ENCODE measurements around the gene COPZ1.

The COPZ1 gene

DNA sequence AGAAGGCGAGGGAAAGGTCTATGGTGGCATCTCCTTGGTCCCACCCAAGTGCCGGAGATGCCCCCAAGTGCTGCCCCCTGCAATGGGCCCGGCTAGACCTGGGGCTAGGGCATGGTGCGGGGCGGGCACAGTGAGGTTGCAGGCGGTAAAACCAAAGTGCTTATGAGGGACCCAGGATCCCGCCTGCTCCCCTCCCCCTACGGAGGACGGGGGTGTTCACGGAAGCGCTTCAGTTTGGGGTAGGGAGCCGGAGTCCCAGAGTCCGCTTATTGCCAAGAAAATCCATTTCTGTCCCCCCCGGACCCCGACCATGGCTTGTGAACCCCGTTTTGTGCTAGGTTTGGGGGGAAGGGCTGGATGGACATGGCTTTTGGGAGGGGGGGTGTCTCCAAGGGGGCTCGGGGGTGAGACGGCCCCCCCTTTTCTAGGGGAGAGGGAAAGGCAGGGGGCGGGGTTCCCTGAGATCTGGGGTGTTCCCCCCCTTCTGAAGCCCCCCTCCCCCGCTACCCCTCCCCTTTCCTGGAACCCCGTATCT, 44.7 kb downstream of the COPZ1 start:
- H3K36me3 Mint-ChIP-seq (ENCODE audit: low read depth): no peaks in the 10 kb centered on the region
- no peaks in the 10 kb centered on the region for H3K9me3 Mint-ChIP-seq
- H3K27ac Mint-ChIP-seq: no peak overlapping the region
- peaks cover 20% of the 10 kb centered on the region for H3K27me3 Mint-ChIP-seq (ENCODE audit: low read depth)
- H3K4me3 Mint-ChIP-seq: peak overlapping the region; percentile 56
- peaks cover 29% of the 10 kb centered on the region for H3K4me1 Mint-ChIP-seq (ENCODE audit: low read depth)

GRCh38 chr12:54370171-54370730, 45.3 kb downstream of the COPZ1 start:
- Mint-ChIP-seq H3K4me1 (ENCODE audit: low read depth) (peaks cover 26% of the 10 kb centered on the region), H3K36me3 (ENCODE audit: low read depth) (no peaks in the 10 kb centered on the region), H3K9me3 (no peaks in the 10 kb centered on the region), H3K27ac (no peak overlapping the region), H3K4me3 (no peak overlapping the region), H3K27me3 (ENCODE audit: low read depth) (peaks cover 20% of the 10 kb centered on the region)

DNA sequence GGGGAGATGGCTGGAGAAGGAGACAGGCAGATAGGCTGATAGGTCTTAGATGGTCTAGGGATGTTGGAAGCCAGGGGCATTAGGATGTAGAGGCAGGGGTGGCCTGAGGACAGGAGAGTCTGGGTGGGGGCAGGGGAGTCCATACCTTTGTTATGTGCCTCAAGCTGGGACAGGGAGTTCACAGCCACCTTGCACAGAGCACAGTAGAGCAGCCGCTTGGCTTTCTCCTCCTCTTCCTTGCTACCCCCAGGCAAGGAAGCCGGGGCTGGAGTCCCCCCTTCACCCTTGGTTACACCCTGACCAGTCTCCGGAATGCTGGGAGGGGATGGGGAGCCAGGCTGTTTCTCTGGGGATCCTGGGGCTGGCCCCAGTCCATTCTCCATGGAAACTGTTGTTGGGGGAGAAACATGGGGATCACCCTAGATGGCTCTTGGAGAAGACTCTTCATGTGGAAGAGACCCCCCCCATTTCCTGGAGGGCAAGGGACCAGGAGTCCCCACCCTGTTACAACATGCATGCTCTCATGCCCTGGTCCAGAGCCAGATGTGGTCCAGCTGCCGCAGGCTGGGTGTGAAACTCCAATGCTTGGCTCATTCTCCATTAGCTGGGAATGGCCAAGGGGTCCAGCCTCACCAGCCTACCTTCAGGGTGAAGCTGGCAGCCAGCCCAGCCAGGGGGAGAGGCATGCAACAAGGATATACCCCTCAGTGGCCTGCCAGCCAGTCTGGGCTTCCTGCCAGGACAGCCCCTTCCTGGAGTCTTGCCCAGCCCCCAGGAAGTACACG, 46.6 kb downstream of the COPZ1 start:
- H3K4me3 Mint-ChIP-seq: no peak overlapping the region
- H3K9me3 Mint-ChIP-seq: no peaks in the 10 kb centered on the region
- peaks cover 26% of the 10 kb centered on the region for H3K4me1 Mint-ChIP-seq (ENCODE audit: low read depth)
- no peaks in the 10 kb centered on the region for H3K36me3 Mint-ChIP-seq (ENCODE audit: low read depth)
- no peak overlapping the region for H3K27ac Mint-ChIP-seq
- H3K27me3 Mint-ChIP-seq (ENCODE audit: low read depth): peaks cover 20% of the 10 kb centered on the region

DNA sequence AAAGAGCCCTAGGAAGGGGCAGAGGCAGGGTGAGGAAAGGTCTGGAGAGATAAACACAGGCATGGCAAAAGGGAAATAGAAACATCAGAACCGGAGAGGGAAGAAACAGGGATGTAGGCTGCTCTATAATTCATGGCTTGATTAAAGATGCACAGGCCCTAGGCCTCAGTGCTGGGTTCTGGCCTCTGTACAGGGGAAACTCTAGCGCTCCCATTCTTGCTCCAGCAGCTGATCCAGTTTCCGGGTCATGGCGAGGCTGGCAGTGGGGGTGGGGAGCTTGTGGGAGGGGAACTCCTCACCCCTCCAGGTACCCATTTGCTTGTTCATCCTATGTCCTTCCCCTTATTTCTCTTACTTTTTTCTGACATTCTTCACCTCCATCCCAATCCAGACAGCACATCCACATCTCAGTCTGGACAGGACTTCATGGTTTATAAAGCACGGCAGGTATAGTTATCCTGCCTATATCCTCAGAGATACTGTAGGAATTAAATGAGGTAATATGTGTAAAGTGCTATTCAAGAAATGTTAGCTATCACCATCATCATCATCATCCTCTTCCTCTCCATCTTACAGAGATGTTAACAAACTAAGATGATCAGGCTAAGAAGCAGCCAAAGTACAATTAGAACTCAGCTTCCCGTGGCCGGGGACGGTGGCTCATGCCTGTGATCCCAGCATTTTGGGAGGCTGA, 47.3 kb downstream of the COPZ1 start:
- peak overlapping the region; percentile 63 for H3K27ac Mint-ChIP-seq
- H3K9me3 Mint-ChIP-seq: no peaks in the 10 kb centered on the region
- no peak overlapping the region for H3K4me3 Mint-ChIP-seq
- peaks cover 26% of the 10 kb centered on the region for H3K4me1 Mint-ChIP-seq (ENCODE audit: low read depth)
- H3K36me3 Mint-ChIP-seq (ENCODE audit: low read depth): no peaks in the 10 kb centered on the region
- peaks cover 14% of the 10 kb centered on the region for H3K27me3 Mint-ChIP-seq (ENCODE audit: low read depth)

- no peak overlapping the region for H3K27ac Mint-ChIP-seq
- peaks cover 16% of the 10 kb centered on the region for H3K4me1 Mint-ChIP-seq (ENCODE audit: low read depth)
- H3K9me3 Mint-ChIP-seq: no peaks in the 10 kb centered on the region
- no peaks in the 10 kb centered on the region for H3K36me3 Mint-ChIP-seq (ENCODE audit: low read depth)
- H3K27me3 Mint-ChIP-seq (ENCODE audit: low read depth): peaks cover 4% of the 10 kb centered on the region
- H3K4me3 Mint-ChIP-seq: no peak overlapping the region
These were observed 49.0 kb downstream of the COPZ1 start for GRCh38 chr12:54373649-54374561.

DNA sequence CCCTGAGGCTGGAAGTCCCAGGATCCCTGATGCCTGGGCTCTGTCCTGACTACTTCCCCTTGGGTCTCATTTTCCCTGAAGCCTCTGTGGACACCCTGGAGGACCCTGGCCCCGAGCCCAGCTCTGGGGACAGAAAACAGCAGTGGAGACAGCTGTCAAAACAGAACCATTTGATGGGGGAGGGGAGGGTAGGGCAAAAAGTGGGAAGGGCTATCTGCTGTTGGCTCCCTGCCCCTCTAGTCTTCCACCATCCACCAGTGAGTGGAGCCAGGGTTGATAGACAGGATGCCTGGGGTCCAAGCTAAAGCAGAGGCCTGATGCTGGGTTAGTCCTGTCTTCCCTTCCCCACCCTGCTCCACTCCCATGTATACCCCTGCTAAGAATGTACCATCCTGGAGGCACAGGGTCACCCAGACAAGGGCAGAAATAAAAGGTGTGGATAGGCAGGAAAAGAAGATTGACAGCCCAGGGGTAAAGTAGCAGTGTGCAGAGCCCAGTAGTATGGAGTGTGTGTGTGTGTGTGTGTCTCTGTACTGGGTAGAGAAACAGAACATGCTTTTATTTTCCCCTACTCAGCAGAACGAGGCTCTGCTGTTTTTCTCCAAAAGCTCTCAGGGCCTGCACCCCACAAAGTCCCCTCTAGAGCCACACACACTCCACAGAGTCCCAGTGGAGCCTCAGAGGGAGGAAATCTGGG, 49.8 kb downstream of the COPZ1 start:
- Mint-ChIP-seq H3K4me3 (no peak overlapping the region), H3K27ac (no peak overlapping the region), H3K27me3 (ENCODE audit: low read depth) (peaks cover 4% of the 10 kb centered on the region), H3K36me3 (ENCODE audit: low read depth) (no peaks in the 10 kb centered on the region), H3K9me3 (no peaks in the 10 kb centered on the region), H3K4me1 (ENCODE audit: low read depth) (peaks cover 15% of the 10 kb centered on the region)

DNA sequence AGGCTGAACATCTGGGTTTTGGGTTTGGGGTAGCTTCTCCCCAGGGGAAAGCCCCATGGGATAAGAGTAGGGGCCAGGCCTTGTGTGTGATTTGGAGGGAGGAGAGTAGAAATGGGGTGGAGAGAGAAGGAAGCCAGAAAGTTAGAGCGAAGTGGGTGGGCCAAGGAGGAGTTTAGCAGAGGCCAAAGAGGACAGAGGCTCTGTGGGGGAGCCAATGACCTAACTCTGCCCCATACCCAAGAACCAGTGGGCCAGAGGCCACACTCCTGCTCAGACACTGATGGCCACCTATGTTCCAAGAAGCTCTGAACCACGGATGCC, 50.3 kb downstream of the COPZ1 start:
- H3K36me3 Mint-ChIP-seq (ENCODE audit: low read depth): no peaks in the 10 kb centered on the region
- H3K4me1 Mint-ChIP-seq (ENCODE audit: low read depth): peaks cover 17% of the 10 kb centered on the region
- H3K27ac Mint-ChIP-seq: no peak overlapping the region
- peaks cover 4% of the 10 kb centered on the region for H3K27me3 Mint-ChIP-seq (ENCODE audit: low read depth)
- H3K9me3 Mint-ChIP-seq: no peaks in the 10 kb centered on the region
- no peak overlapping the region for H3K4me3 Mint-ChIP-seq

- H3K27me3 Mint-ChIP-seq (ENCODE audit: low read depth): peaks cover 6% of the 10 kb centered on the region
- H3K4me1 Mint-ChIP-seq (ENCODE audit: low read depth): peaks cover 14% of the 10 kb centered on the region
- H3K9me3 Mint-ChIP-seq: no peaks in the 10 kb centered on the region
- no peaks in the 10 kb centered on the region for H3K36me3 Mint-ChIP-seq (ENCODE audit: low read depth)
- no peak overlapping the region for H3K27ac Mint-ChIP-seq
- no peak overlapping the region for H3K4me3 Mint-ChIP-seq
These were observed 51.7 kb downstream of the COPZ1 start for GRCh38 chr12:54376596-54376995.

DNA sequence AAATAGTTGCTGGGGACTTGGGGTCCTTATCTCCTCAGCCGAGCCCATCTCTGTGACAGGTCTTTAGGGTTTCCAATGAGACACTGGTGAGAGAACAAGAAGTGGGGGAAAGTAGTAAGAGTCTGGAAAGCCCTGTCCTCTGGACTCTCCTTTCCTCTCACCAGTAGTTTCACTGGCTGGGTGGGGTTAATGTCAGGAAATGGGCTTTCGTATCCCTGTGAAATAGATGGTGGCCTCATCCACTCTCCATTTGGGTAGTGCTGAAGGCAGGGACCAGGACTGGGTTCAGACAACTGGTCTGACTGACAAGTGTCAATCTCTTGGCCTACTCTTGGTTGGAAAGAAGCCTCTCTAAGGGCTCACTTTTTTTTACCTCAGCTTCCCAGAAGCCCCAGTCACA, 52.1 kb downstream of the COPZ1 start:
- no peaks in the 10 kb centered on the region for H3K9me3 Mint-ChIP-seq
- H3K27ac Mint-ChIP-seq: no peak overlapping the region
- peaks cover 13% of the 10 kb centered on the region for H3K4me1 Mint-ChIP-seq (ENCODE audit: low read depth)
- no peaks in the 10 kb centered on the region for H3K36me3 Mint-ChIP-seq (ENCODE audit: low read depth)
- peaks cover 7% of the 10 kb centered on the region for H3K27me3 Mint-ChIP-seq (ENCODE audit: low read depth)
- no peak overlapping the region for H3K4me3 Mint-ChIP-seq

- Mint-ChIP-seq H3K9me3 (no peaks in the 10 kb centered on the region), H3K4me1 (ENCODE audit: low read depth) (peaks cover 11% of the 10 kb centered on the region), H3K27me3 (ENCODE audit: low read depth) (peaks cover 7% of the 10 kb centered on the region), H3K27ac (no peak overlapping the region), H3K36me3 (ENCODE audit: low read depth) (no peaks in the 10 kb centered on the region), H3K4me3 (no peak overlapping the region)
These were observed 53.0 kb downstream of the COPZ1 start for GRCh38 chr12:54377797-54378515.

GRCh38 chr12:54378796-54379397, 54.0 kb downstream of the COPZ1 start:
- no peaks in the 10 kb centered on the region for H3K36me3 Mint-ChIP-seq (ENCODE audit: low read depth)
- H3K27ac Mint-ChIP-seq: no peak overlapping the region
- H3K27me3 Mint-ChIP-seq (ENCODE audit: low read depth): peaks cover 7% of the 10 kb centered on the region
- no peaks in the 10 kb centered on the region for H3K9me3 Mint-ChIP-seq
- peaks cover 10% of the 10 kb centered on the region for H3K4me1 Mint-ChIP-seq (ENCODE audit: low read depth)
- H3K4me3 Mint-ChIP-seq: peak overlapping the region; percentile 48

- Mint-ChIP-seq H3K4me3 (peak overlapping the region; percentile 74), H3K4me1 (ENCODE audit: low read depth) (peaks cover 10% of the 10 kb centered on the region), H3K27ac (no peak overlapping the region), H3K9me3 (no peaks in the 10 kb centered on the region), H3K27me3 (ENCODE audit: low read depth) (peaks cover 7% of the 10 kb centered on the region), H3K36me3 (ENCODE audit: low read depth) (no peaks in the 10 kb centered on the region)
These were observed 54.7 kb downstream of the COPZ1 start for GRCh38 chr12:54379398-54380201.

Measured in T-helper 1 cell treated with Interleukin-12 subunit alpha and Interleukin-12 subunit beta and Interleukin-4 antibody, amounts not matched to agents 30 μg/mL and 1 μg/mL, for 36 hours (primary cell).